NCI-H2171 (cell line): ENCODE data around the gene NRXN3.
"Not testable (repeated sequence)": the region's sequence is repeated elsewhere in the genome, so short reads cannot be mapped to it uniquely, and the experiment has no call there.

Experiments used
- DNase-seq: peaks from one replicate; lab custom pipeline; 2025; lab: John Stamatoyannopoulos, UW

The NRXN3 gene

GRCh38 chr14:79011920-79012204 lies 841.7 kb downstream of the NRXN3 start:
- DNase-seq = no peak

DNA sequence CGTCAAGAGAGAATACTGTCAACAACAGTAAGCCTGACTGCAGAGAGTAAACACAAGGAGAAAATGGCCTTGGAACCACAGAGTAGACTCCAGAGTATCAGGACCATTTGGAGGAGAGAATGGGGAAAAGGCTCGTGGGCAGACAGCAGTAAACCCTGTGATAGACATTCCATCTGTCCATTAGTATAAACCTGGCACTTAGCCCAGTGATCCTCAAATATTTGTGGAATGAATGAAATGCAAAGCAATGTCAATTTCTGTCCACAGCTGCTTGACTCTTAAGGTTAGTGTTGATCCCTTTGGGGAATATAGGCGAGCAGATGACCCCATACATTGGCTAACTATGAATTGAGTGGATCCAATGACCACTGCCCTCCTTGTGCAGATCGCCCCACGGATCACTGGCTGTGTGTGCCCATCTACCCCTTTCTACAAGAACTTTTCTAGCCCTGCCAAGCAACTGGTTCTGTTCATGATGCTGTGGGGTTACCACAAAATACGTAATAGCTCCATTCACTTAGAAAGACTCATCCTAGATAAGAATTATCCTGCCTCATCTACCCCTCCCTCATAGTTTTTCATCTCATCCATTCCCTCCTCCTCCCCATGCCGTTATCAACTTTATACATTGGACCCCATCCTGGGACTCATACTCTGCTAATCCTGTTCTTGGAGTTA lies 846.8 kb downstream of the NRXN3 start:
- no peak for DNase-seq

GRCh38 chr14:79017561-79017960 lies 847.4 kb downstream of the NRXN3 start:
- DNase-seq = no peak

GRCh38 chr14:79018836-79019235 lies 848.7 kb downstream of the NRXN3 start:
- DNase-seq = no peak

DNA sequence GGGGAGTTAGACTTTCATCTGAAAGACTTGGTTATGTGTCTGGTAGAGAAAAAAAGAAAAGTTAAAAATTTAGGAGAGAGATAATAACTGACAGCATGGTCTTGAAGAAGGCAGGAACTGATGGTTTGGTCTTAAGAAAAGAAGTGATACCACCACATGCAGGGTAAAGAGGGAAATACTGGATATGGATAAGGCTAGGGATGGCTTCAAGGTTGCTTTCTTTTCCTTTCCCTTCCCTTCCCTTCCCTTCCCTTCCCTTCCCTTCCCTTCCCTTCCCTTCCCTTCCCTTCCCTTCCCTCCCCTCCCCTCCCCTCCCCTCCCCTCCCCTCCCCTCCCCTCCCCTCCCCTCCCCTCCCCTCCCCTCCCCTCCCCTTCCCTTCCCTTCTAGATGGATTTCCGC lies 849.7 kb downstream of the NRXN3 start:
- DNase-seq = not testable (repeated sequence)

- no peak for DNase-seq
Observed at GRCh38 chr14:79021766-79022165, 851.6 kb downstream of the NRXN3 start.

GRCh38 chr14:79027138-79027537 lies 857.0 kb downstream of the NRXN3 start:
- no peak for DNase-seq

DNA sequence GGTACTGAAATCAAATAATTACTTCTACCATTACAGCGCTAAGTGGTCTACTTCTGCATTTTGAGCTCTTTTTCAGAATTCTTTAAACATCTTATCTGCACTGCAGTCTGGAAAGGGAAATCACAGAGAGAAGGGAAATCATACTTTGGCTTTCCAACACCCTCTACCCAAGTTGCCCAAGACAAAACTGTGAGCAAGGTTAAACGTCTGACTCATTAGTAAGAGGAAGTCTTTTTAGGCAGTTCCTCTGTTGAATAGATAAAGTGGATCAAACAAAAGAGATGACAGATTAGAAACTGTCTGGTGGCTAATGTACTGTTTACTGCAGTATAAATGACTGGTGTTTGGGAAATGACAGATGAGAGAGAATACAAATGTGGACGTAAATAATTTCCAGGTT lies 858.1 kb downstream of the NRXN3 start:
- no peak for DNase-seq

DNA sequence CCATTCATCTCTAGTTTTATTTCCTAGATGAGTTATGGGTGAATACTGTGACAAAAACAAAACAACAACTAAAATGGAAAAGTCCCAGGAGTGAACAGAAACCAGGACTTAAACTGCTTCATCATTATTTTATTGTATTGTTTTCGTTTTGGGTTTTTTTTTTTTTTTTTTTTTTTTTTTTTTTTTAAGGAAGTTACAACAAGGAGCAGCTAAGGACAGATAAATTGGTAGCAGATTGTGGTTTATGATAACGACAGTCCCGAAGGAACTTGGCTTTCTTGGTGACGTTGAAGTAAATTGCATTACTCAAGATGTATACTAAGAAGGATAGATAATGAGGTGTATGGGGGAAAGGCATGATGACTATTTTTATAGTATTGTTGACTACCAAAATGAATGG lies 866.3 kb downstream of the NRXN3 start:
- no peak for DNase-seq

GRCh38 chr14:79037106-79037505 lies 866.9 kb downstream of the NRXN3 start:
- DNase-seq = no peak

DNA sequence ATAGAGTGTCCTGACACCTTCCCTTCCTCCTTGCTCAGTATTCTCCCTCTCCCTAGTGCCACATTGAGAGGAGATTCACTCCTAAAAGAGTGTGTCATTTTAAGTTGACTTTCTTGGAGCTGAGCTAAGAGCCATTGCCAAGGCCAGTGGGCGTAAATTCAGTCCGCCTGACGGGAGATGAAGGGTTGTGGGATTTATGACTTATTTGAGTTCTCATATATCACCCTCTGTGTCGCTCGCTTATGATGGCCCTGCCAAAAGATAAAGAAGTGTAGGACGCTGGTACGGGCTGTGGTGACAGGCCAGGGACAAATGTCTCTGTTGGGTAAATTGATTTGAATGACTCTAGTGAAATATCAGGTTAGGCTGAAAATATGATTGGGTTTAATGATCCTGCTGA lies 867.4 kb downstream of the NRXN3 start:
- no peak for DNase-seq

- no peak for DNase-seq
Observed at GRCh38 chr14:79040790-79041189, 870.6 kb downstream of the NRXN3 start.

- DNase-seq = no peak
Observed at GRCh38 chr14:79043194-79043889, 873.2 kb downstream of the NRXN3 start.

DNA sequence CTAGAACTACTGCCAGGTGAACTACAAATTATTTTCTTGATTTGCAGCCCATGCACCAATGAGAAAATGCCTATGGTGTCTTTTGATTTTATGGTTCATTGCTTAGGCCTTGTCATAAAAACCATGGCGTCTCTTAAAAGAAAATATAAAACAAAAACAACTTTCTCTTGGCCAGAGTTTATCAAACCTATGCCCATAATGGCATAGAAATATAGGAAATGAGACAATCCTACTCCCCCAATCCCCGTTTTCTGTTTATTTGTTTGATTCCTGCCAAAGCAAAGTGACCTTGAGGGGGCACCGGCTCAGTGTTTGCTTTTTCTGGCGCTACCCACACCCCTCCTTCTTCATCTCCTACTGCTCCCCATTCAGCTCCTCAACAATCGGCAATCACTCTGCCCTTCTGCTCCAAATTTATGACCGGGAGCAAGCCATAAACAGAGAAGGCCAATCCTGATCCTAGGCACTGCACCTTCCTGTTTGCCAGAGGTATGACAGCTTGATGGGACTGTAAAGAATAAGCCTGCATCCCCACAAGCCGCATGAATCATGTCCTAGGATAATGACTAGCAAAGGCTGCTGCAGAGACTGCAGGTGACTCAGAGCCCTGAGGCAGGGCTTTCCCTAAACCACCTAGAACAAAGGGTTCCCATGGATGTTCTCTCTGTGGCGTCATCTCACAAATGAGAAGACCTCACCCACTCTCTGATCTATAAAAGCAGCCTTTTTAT lies 874.9 kb downstream of the NRXN3 start:
- DNase-seq = no peak

DNA sequence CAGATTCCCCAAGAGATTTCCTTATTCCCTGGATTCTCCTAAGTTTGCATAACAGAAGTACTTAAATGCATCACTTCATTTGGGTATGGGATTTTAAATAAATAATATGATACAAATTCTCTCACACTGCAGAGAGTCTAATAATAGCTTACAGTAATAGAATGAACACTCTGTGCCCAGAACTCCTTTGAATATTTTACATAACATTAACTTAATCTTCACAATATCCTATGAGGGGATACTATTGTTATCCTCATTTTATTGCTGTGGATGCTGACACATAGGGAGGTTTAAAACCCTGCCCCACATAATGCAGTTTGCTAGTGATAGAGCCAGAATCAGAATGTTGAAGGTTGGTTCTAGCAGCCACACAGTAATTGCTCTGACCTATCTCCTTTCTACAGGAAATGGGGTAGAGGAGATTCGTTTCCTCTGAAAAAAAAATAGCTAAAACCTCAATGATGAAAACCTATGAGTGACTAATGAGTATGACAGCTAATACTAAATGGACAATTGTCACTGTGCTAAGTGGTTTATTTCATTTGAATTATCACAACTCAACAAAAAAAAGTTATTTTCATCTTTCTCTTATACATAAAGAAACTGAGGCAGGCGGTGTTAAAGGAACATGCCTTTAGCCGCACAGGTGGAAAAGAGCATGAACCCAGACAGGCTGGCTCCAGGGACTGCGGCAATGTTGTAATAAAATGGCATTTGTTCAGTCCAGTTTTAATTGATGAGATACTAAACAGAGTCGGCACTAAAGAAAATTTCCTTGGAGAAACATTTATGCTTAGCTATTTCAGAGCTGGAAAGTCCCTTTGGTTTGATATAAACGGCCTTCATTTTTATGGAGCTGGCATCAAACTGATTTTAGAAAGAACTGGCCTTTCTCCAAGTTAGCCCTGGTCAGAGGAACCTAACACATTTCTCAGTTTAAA lies 880.9 kb downstream of the NRXN3 start:
- no peak for DNase-seq

DNA sequence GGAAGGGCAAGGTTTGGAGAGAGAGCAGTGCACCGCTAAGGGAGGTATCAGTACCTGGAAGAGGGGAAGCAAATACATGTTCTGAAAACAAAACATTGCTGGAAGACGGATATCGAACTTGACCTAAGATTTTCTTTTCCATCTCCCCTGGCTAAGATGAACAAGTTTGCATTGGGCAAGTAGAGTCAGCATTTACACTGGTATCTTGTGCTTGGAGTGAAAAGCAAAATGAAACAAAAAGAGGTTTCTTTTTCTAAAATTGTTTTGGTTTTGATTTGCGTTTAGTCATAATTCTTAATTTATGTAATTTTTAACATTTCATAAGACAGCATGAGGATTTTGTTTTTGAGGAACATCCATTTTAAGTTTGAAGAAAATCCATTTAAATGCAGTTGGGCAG lies 881.6 kb downstream of the NRXN3 start:
- DNase-seq = no peak

DNA sequence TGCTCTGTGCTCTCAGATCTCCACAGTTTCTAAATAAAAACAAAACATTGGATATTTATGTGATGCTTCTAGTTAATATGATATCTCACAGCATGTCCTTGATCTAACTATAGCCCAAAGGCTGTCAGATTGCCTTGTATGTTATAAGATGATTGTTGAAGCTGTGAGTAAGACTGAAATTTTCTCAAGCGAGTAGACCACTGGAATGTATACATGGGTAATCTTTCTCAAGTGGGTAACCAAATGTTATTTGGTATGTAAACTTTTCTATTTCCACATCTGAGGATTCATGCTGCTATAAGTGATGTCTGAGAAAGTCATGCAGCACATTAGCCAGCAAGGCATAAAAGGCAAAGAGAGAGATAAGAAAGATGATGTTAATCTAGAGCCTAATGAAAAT lies 886.7 kb downstream of the NRXN3 start:
- DNase-seq = no peak

DNA sequence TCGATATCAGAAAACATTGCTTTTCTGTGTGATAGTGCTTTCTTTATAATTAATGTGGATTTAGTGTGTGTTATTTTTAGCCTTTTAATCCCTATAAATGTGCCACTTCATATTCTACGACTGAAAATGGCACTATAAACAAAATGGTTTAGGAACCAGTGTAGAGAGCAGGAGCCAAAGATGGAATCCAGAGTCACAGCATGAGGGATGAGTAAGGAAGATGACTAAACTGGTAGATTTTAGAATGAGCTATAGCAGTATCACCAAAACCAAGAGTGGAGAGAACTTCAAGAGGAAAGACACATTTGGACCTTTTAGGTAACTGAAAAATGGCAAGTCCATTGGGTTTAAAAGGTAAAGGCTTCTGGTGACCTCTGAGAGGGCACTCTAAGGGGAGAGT lies 887.2 kb downstream of the NRXN3 start:
- no peak for DNase-seq

- DNase-seq = no peak
Observed at GRCh38 chr14:79062226-79062625, 892.1 kb downstream of the NRXN3 start.

GRCh38 chr14:79064214-79064613 lies 894.0 kb downstream of the NRXN3 start:
- no peak for DNase-seq

DNA sequence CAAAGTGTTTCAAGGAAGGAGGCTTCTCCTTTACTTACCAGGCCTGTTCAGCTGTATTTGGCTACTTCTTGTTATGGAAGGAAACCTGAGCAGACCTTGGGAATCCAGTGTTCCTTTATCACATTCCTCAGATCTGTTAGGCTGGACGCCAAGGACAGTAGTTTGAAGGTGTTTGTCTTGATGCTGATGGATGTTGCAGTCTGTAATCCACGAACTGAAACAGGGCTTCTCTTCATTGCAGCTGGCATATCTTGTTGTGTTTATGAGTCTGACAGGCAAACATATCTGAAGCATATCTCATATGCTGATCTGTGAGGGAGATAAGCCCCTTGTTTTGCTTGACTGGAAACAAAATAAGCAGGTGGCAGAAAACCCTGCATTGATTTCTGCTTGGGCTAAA lies 904.3 kb downstream of the NRXN3 start:
- DNase-seq = peak; percentile 32

DNA sequence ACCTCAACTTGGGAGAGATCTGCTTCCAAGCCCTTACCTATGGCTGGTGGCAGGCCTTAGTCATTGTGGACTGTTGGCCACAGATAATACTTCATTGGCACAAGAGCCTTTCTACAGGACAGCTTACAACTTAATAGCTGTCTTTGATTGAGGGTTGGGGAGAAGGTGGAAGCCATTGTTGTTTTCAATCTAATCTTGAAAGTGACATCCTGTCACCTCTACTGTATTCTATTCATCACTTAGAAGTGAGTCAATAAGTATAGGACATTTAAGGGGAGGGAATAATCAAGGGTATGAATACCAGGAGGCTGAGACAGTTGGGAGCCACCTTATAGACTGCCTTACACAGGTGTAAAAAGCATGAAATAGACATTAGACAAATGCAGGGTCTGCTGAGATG lies 906.3 kb downstream of the NRXN3 start:
- no peak for DNase-seq
